ENCODE results near the gene LHFPL2. TPM values are rescaled to one million over a fixed set of nuclear protein-coding genes. Genes with fewer than 3 reads are reported as not detected.

LHFPL2 gene
- total RNA-seq: 24.1 and 24.3 TPM in 2 replicates

DNA sequence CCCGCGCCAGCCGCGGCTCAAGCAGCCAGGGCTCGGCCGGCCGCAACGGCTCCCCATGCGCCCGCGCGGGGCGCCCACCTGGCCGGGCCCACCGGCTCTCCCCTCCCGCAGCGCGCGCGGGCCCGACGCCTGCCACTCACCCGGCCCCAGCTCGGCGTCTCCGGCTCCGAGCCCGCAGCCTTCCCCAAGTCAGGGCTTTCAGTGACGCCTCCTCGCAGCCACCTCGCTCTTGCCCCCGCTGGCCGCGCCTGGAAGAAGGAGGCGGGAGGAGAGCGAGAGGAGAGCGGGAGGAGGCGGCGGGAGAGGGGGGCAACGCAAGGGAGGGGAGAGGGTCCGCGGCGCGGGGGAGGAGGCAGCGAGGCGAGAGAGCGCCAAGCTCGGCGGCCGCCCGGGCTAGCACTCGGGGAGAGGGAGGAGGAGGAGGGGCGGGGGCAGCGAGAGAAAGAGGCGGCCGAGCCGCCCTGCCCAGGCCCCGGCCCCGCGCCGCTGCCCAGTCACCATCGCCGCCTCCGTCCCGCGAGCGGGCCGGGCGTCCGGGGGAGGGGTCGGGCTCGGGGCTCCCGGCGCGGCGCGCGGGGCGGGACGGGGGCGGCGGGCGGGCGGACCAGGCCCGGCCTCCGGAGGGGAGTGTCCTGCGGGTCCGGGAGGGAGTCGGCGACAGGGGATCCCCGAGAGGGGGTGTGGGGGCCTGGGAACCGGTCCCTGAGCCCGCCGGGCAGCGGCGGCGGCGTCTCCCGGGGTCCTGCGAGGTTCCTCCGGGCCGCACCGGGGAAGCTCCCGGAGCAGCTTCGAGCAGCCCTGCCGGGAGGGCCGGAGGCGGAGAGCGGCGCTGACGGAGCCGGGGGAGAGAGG lies at the start of gene LHFPL2:
LHFPL2 (minus strand) TSS at position 414 of the 852 bp plus-strand sequence. CDS start 138,559 bp downstream, outside the sequence.

All from placental epithelial cell (primary cell).